HG03097 (cell line): Measurements from ENCODE around the gene SEMA5A.

ENCODE experiments used
- ATAC-seq: cut with Tn5 transposase; IDR thresholded peaks from one replicate; pipeline ENCODE4 v1.9.1; 2021; ENCODE audit not compliant: unreplicated experiment, low FRiP score

Gene SEMA5A

DNA sequence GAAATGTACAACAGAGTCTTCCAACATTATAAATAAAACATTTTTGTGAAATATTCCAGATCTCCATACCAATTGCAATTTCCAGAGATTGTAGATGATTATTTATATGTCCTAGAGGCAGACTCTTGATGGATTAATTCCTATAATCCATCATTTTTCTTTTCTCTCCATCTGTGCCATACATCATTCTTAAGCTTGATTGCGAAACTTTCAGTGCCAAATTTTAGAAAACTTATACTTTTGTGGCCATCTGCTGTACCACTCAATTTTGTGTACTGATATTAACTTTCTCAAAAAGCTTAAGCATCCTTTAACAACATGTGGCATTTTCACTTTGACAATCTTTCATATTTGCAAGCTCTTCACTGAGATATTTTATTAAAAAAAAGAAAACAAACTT, 446.9 kb downstream of the SEMA5A start:
- no peak for ATAC-seq

DNA sequence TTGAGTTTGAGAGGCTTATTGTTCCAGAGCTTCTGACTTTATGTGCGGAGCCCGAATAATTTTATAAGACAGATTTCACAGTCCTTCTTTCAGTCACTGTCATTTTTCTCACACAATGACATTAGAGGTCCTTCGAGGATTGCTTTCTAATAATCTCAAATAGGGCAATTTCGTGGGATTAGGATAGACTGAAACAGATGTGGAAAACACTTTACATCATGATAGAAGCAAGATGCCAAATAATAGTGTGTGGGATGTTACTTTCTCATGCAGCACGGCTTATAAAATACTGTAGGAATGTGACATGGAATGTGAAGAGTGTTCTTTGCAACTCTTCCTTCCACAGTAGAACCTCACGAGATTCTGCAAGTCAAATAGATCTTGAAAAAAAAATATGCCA, 451.3 kb downstream of the SEMA5A start:
- ATAC-seq = no peak

GRCh38 chr5:9091896-9092662, 453.8 kb downstream of the SEMA5A start:
- no peak for ATAC-seq

DNA sequence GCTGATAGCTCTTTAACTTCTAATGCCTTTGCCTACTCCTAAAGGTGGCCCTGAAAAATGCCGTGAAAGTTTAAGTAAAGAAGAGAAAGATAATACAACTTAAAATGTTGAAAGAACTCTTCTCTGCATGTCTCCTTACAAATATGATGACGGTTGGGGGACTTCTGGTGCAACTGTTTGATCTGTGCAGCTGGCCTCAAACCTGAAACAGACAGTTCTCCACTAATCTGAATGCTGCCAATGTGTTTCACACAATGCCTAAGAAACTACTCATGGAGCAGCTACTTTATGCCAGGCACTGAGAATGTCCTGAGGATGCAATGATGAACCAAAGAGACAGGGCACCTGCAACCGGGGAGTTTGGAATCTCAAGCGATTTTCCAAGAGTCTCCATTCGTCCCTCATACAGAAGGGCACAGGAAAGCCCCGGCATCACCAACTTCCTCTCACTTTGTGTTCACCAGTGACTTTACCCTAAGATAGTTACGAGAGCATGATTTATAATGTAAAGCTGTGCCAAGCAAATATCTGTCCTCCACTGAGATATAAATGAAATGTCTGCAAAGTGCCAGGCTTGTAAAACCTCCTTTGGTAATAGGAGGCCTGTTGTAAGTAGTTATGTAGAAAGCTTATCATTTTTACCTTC, 455.4 kb downstream of the SEMA5A start:
- no peak for ATAC-seq

- no peak for ATAC-seq
Observed at GRCh38 chr5:9089893-9090292, 456.0 kb downstream of the SEMA5A start.

GRCh38 chr5:9082996-9083395, 462.9 kb downstream of the SEMA5A start:
- ATAC-seq = no peak

DNA sequence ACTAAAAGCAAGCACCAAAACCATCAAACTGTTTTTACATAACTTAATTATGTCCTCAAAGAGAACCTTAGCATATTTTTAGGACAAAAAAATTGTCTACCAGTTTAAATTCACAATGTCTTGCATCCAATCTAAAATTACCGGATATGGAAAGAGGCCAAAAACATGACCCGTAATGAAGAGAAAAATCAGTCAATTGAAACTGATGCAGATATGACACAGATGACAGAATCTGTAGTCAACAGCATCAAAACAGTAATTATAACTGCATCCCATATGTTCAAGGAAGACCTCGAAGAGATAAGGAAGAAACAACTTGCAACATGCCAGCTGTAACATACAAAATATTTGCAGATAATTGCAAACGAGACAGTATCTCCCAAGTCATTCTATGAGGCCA, 473.2 kb downstream of the SEMA5A start:
- ATAC-seq = no peak

- ATAC-seq = no peak
Observed at GRCh38 chr5:9071524-9071923, 474.4 kb downstream of the SEMA5A start.

- ATAC-seq = no peak
Observed at GRCh38 chr5:9071074-9071473, 474.8 kb downstream of the SEMA5A start.

- ATAC-seq = no peak
Observed at GRCh38 chr5:9069650-9070049, 476.2 kb downstream of the SEMA5A start.

DNA sequence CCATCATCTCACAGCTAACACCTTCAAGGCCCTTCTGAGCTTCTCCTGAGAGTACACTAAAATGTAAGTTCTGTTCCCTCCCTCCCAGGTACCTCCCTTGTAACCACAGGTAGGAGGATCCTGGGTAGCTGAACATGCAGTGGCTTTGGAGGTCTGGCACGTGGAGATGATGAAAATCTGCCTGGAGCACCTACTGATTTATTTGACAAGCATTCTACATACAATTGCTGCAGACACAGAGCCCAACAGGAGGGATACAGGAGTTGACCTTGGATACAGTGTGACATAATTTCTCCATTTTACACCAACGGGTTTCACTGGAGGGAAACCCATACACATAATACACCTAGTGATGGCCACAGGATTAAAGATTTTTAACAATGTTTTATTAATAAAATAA, 478.7 kb downstream of the SEMA5A start:
- no peak for ATAC-seq

DNA sequence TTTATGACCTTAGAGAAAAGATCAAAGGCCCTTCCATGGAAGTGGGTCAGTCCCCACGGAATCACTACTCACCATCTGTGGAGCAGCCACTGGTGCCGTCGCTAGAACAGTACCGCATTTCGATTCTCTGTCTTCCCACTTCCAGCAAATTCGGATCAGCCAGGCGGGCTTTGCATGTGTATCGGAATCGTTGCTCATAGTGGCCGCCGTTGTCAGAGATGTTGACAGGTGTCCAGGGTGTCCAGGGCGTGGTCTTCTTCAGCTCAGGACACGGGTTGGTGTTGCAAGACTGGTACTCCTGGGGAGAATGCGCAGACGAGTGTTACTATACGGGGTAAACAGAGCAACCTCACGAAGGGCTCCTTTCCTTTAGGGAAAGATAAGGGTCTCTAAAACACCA, 479.5 kb downstream of the SEMA5A start:
- no peak for ATAC-seq

GRCh38 chr5:9063615-9064245, 482.1 kb downstream of the SEMA5A start:
- no peak for ATAC-seq

DNA sequence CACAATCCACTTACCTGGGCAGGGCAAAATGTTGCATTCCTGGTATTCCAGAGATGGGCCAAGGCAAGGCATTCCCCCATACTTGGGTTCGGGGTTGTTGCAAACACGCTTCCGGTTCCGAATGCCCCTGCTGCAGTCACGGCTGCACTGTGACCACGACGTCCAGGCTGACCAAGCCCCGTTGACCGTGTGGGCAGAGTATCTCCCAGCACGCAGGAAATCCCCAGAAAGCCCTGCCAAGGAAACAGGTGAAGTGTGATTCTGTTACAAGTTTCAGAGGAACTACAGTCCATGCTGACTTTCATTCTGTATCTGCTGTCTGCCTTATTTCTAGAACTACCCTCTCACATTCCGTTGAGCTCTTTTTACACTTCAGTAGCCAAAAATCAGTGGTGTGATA, 483.0 kb downstream of the SEMA5A start:
- no peak for ATAC-seq

DNA sequence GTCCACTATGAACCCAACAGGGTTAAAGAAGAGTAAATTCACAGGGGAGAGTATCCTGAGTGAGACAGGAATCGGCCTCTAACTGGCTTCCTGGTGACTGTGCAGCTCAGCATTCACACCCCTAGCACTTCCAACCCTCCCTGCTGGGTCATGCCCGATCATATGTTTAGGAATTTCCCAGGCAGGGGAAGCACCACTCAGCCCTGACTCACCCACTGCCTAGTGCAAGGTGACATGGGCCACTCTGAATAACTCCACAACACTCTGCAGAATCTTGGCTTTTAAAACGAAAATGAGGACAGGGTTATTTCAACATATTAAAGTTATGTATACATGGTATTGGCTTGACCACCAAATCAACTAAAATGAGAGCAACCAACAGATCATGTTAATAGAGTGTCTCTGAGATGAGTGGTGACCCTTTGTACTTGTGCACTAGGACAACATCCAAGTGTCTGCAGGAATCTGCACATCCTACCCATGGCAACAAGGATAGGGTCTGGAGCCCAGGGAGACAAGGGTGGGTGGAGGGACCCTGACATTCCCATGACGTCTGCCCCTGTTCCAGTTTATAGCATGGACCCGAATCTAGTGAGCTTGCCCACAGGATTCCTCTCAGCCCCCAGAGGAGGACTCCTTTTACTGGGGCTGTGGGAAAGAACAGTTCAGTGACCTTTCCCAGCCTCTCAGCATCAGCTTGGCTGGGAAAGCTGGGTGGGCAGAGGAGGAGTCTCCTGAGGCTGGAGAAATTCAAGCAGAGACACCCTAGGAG, 485.8 kb downstream of the SEMA5A start:
- ATAC-seq = no peak

GRCh38 chr5:9058666-9059065, 487.2 kb downstream of the SEMA5A start:
- ATAC-seq = no peak

DNA sequence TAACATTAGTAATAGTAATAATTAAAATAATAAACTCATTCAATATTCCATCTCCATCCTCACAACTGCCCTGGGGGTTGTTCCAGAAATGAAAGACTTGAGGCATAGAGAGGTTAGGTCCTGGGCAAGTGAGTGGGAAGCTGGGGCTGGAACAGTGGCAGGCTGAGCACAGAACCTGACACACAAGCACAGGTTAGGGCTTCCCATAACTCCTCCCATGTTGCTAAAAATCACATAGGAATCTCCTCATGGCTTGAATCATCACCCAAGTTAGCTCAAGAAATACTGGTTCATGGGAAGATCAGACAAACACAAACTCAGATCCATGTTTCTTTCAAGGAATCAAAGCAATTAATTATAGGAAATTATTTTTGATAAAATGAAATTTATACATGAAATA, 487.7 kb downstream of the SEMA5A start:
- ATAC-seq = no peak

DNA sequence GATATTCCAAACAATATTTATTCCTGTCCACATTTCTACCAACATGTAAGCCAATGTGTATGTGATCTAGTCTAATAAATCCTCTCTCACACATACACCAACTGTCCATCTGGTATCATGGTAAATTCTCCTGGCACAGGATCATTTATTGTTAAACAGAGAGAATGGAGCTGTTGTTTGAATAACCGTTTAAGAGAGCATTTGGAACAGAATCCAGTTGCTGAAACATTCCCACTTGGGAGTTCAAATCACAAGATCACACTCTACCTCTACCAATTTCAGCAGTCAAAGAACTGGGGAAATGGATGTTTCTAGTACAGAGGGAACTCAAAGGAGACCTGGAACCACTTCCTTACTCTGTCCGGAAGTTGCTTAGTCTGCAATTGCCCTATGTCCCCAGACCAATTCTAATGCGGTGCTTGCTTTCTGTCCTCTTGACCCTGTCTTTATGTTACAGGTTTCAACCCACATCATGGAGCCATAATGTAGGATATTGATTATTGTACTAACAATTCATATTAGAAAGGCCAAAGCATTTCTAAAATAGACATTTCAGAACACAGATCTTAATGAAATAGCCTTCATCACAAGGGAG, 488.4 kb downstream of the SEMA5A start:
- no peak for ATAC-seq

DNA sequence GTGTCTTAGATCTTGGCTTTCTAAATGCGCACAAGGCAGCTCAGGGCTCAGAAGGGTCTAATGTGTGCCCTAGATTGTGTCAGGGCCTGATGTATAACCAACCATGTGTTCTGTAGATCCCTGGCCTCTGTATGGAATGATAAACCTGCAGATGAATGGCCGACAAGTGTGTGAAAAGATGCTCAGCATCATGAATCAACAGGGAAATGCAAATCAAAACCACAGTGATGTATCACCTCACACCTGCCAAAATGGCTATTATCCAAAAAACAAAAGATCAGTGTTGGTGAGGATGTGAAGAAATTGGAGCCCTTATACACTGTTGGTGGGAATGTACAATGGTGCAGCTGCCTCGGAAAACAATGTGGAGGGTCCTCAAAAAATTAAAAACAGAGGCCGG, 489.8 kb downstream of the SEMA5A start:
- ATAC-seq = no peak

GRCh38 chr5:9054821-9055589, 490.9 kb downstream of the SEMA5A start:
- ATAC-seq = no peak
